ENCODE data around the gene NBPF3. TPM values are rescaled to one million over a fixed set of nuclear protein-coding genes. Genes with fewer than 3 reads are reported as not detected.

Gene NBPF3
- total and polyA plus RNA-seq, 2 donors (not counting 3 experiments of a cell fraction or from before 2014, with no cell fraction given): 3.3 to 6.5 TPM

- no peak for DNase-seq (ENCODE audit: low read depth, low spot score)
- Histone ChIP-seq H3K36me3 (ENCODE audit: control insufficient read depth in 2 of 2, extremely low read depth in 1 of 2, insufficient read depth in 2 of 2, low read length in 2 of 2) (no peaks in the 10 kb centered on the region), H3K27me3 (ENCODE audit: control insufficient read depth in 2 of 2, insufficient read depth in 2 of 2, low read length in 2 of 2) (peaks cover 0 to 2% of the 10 kb centered on the region in 2 experiments), H3K9me1 (replicated peaks; ENCODE audit: control insufficient read depth, extremely low read depth, insufficient read depth, low read length) (no peaks in the 10 kb centered on the region), H3K4me3 (replicated peaks in 1 of 3; ENCODE audit: insufficient read depth in 1 of 3, low read depth in 1 of 3, low read length in 3 of 3) (no peak overlapping the region), H3K4me2 (ENCODE audit: insufficient read depth, low read length) (no peak overlapping the region), H3K79me2 (ENCODE audit: control insufficient read depth, insufficient read depth, low read length) (no peaks in the 10 kb centered on the region), H3K9ac (replicated peaks; ENCODE audit: extremely low read depth, insufficient read depth, low read length) (no peak overlapping the region), H4K20me1 (replicated peaks; ENCODE audit: control insufficient read depth, extremely low read depth, insufficient read depth, low read length) (no peaks in the 10 kb centered on the region), H2AFZ (ENCODE audit: low read depth, low read length) (no peak overlapping the region), H3K9me3 (replicated peaks; ENCODE audit: control insufficient read depth, insufficient read depth, low read length) (no peaks in the 10 kb centered on the region), H3K27ac (ENCODE audit: insufficient read depth, low read depth, low read length) (no peak overlapping the region), H3K4me1 (ENCODE audit: control insufficient read depth, extremely low read depth, insufficient read depth, low read length) (no peaks in the 10 kb centered on the region)
- TF ChIP-seq MYC (IDR thresholded peaks at IDR 0.05; ENCODE audit: low read depth, low read length): no peak
- no peak for TF ChIP-seq POLR2AphosphoS5 (IDR thresholded peaks at IDR 0.05; ENCODE audit: insufficient read depth, low read depth, low read length)
- TF ChIP-seq EZH2 (IDR thresholded peaks at IDR 0.05; ENCODE audit: borderline replicate concordance, low read depth, low read length, severe bottlenecking): no peak
- no peak for TF ChIP-seq MAX (IDR thresholded peaks at IDR 0.05; ENCODE audit: insufficient read depth, insufficient read length)
- TF ChIP-seq JUN (IDR thresholded peaks at IDR 0.05; ENCODE audit: borderline replicate concordance, insufficient read depth, insufficient read length, low read depth): no peak
- TF ChIP-seq FOS (IDR thresholded peaks at IDR 0.05; ENCODE audit: borderline replicate concordance, insufficient read depth, low read length): no peak
- TF ChIP-seq GATA2 (IDR thresholded peaks at IDR 0.05; ENCODE audit: insufficient read depth, insufficient read length, low read depth, low read length): no peak
- TF ChIP-seq CTCF (IDR thresholded peaks at IDR 0.05; ENCODE audit: extremely low read depth in 1 of 2, insufficient read depth in 1 of 2, low read depth in 1 of 2, low read length in 2 of 2): no peak
- TF ChIP-seq POLR2A (IDR thresholded peaks at IDR 0.05; ENCODE audit: low read depth, low read length): no peak
- dilution Hi-C loops (cut with MboI; ENCODE audit: extremely low pct_ligation_motif_present, low sequenced_read_pairs) (no loop called here), intact Hi-C loops (cut with micrococcal nuclease) (no loop called here)
- ChIA-PET POLR2A (interaction anchor here (0.6 kb wide), 1 partner anchor 42 kb away, joined by 3 read pairs; no protein-coding TSS in a partner anchor), CTCF (interaction anchor here (0.7 kb wide), 1 partner anchor 120 kb away, joined by 3 read pairs; no protein-coding TSS in a partner anchor)
- no TSS peak for BruUV-seq (replicated peaks)
- FAIRE-seq: no peak
Measured at GRCh38 chr1:21391497-21391896, 48.4 kb upstream of the NBPF3 start.
